HAP-1 (cell line): ENCODE measurements around the gene HBG1.

Experiments
- DNase-seq, 2 experiments: peaks; one replicate each; pipeline ENCODE4 v3.0.0-alpha.2; 2016 to 2020; ENCODE audit warnings: low spot score in 2 of 2
- H3K27me3 ChIP-seq: fragments of 250-450 bp; sonication (Bioruptor Pico); 2 replicates; pipeline ENCODE4 v1.5.1; 2020; ENCODE audit warnings: low read depth, mild to moderate bottlenecking, moderate library complexity
- H3K36me3 ChIP-seq: fragments of 250-450 bp; sonication (Bioruptor Pico); replicated peaks from 2 replicates; pipeline ENCODE4 v1.5.1; 2020; ENCODE audit warnings: mild to moderate bottlenecking
- H3K4me1 ChIP-seq: fragments of 250-450 bp; sonication (Bioruptor Pico); 2 replicates; pipeline ENCODE4 v1.5.1; 2020; ENCODE audit warnings: mild to moderate bottlenecking
- H3K4me3 ChIP-seq: fragments of 250-450 bp; sonication (Bioruptor Pico); 2 replicates; pipeline ENCODE4 v1.5.1; 2020; ENCODE audit warnings: mild to moderate bottlenecking, moderate library complexity
- H3K9me3 ChIP-seq: fragments of 250-450 bp; sonication (Bioruptor Pico); 2 replicates; pipeline ENCODE4 v1.5.1; 2020; ENCODE audit warnings: mild to moderate bottlenecking, moderate library complexity
- in situ Hi-C: fragments of 300-500 bp; cut with MboI; formaldehyde crosslinking; loops from 3 replicates; pipeline ENCODE4 v1.14.3; 2020; ENCODE audit warnings: low sequenced_read_pairs, inconsistent platforms, mixed read lengths

Gene HBG1

GRCh38 chr11:5246772-5247471 is 2.7 kb downstream of the HBG1 start:
- H3K27me3 ChIP-seq, result no peaks in the 10 kb centered on the region
- in situ Hi-C loops, result no loop called here
- no peaks in the 10 kb centered on the region for H3K9me3 ChIP-seq
- no peaks in the 10 kb centered on the region for H3K36me3 ChIP-seq
- DNase-seq, result no peak
- H3K4me3 ChIP-seq, result no peak overlapping the region
- H3K4me1 ChIP-seq, result no peaks in the 10 kb centered on the region

DNA sequence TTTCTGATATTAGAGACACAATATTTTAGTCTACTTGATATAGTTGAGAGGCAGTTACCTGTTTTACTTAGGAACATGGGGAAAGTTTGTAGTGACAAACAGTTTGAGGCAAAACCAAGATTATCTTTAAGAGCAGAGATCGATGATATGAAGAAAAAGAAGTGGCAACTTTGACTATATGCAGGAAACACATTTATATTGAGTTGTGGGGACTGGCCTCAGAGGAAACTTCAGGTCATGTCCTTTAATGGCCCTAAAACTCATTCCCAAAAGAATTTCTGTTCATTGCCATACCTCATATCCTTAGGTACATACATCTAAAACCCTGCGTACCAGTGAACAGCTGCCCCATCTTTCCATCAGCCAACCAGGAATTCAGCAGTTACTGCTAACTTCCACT is 4.5 kb downstream of the HBG1 start:
- DNase-seq, result no peak
- H3K4me1 ChIP-seq, result no peaks in the 10 kb centered on the region
- H3K9me3 ChIP-seq, result no peaks in the 10 kb centered on the region
- no peak overlapping the region for H3K4me3 ChIP-seq
- H3K27me3 ChIP-seq, result no peaks in the 10 kb centered on the region
- H3K36me3 ChIP-seq, result no peaks in the 10 kb centered on the region
- in situ Hi-C loops, result no loop called here

DNA sequence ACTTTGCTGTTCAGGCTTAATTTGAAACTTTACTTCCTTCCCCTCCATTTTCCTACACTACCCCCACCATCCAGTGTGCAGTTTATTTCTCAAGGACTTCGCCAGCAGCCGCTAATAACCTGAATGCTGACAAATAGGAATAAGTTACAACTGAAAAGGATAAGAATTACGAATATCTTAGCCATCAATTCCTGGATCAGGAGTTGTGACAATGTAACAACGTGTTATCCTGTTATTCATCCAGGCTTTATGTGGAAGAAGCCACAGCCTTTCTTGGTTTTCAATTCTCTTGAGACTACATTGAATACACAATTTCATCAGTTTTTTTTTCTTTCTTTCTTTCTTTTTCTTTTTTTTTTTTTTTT is 5.9 kb downstream of the HBG1 start:
- Histone ChIP-seq H3K27me3 (no peaks in the 10 kb centered on the region), H3K4me1 (no peaks in the 10 kb centered on the region), H3K9me3 (no peaks in the 10 kb centered on the region), H3K4me3 (no peak overlapping the region), H3K36me3 (no peaks in the 10 kb centered on the region)
- no peak for DNase-seq
- in situ Hi-C loops, result no loop called here

DNA sequence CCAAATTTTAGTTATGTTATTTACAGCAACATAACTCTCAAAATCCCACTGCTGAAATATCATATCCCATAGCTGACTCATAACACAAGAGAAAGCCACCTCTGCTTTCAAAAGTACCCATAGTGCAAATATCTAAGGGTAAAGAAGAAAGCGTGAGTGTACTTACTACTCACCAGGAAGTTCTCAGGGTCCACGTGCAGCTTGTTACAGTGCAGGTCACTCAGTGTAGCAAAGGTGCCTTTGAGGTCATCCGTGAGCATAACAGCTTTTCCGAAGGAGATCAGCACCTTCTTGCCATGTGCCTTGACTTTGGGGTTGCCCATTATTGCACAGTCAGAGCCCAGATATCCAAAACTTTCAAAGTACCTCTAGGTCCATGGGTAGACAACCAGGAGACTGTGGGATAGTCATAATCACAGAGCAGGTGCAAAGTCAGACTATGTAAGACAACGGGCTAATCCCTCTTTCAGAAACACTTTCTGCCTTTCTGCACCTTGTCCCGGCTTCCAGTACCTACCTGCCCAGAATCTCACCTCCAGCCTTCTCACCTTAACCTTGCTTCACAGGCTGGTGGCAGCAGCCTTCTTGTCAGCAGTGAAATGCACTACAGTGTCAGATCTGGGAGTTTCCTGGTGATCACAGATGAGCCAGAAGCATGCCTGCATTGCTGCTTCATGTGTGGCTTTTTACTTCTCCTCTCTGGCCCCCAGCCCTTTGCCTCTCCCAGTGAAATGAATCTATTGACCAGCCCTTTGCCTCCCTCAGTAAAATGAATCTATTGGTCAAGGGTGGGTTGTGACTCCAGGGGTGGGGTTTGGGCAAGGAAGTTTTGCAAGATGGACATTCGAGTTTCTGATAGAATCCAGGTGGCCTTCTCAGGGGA is 6.5 kb downstream of the HBG1 start:
- Histone ChIP-seq H3K27me3 (no peaks in the 10 kb centered on the region), H3K36me3 (no peaks in the 10 kb centered on the region), H3K9me3 (no peaks in the 10 kb centered on the region), H3K4me3 (no peak overlapping the region), H3K4me1 (no peaks in the 10 kb centered on the region)
- no peak for DNase-seq
- in situ Hi-C loops, result no loop called here

- DNase-seq, result no peak
- in situ Hi-C loops, result no loop called here
- Histone ChIP-seq H3K27me3 (no peaks in the 10 kb centered on the region), H3K36me3 (no peaks in the 10 kb centered on the region), H3K9me3 (no peaks in the 10 kb centered on the region), H3K4me3 (no peak overlapping the region), H3K4me1 (no peaks in the 10 kb centered on the region)
These were observed 7.4 kb downstream of the HBG1 start for GRCh38 chr11:5242208-5242607.

GRCh38 chr11:5241458-5241857 is 8.2 kb downstream of the HBG1 start:
- no peaks in the 10 kb centered on the region for H3K27me3 ChIP-seq

DNA sequence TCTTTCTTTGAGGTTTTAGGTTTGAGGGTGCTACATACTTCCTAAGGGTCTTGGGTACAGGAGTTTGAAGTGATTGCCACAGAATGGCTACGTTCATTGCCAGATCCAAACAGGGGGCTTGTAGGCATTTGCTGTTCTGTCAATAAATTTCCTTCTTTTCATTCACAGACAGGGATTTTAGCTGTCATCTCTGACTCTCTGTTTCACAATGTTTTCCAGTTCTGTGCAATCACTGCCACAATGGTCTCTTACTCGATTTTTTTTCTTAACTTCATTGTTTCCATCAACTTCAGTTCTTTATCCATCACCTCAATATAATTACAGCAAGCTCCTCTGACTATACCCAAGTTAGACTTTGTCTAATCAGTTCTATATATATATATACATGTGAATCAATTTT is 9.2 kb downstream of the HBG1 start:
- Histone ChIP-seq H3K4me3 (no peak overlapping the region), H3K36me3 (no peaks in the 10 kb centered on the region), H3K27me3 (no peaks in the 10 kb centered on the region), H3K4me1 (no peaks in the 10 kb centered on the region), H3K9me3 (no peaks in the 10 kb centered on the region)
- in situ Hi-C loops, result no loop called here
- no peak for DNase-seq

More at GRCh38 chr11:5241458-5241857, 8.2 kb downstream of the HBG1 start:
- H3K4me3 ChIP-seq, result no peak overlapping the region
- no peaks in the 10 kb centered on the region for H3K4me1 ChIP-seq
- H3K36me3 ChIP-seq, result no peaks in the 10 kb centered on the region
- in situ Hi-C loops, result no loop called here
- no peaks in the 10 kb centered on the region for H3K9me3 ChIP-seq
- no peak for DNase-seq

DNA sequence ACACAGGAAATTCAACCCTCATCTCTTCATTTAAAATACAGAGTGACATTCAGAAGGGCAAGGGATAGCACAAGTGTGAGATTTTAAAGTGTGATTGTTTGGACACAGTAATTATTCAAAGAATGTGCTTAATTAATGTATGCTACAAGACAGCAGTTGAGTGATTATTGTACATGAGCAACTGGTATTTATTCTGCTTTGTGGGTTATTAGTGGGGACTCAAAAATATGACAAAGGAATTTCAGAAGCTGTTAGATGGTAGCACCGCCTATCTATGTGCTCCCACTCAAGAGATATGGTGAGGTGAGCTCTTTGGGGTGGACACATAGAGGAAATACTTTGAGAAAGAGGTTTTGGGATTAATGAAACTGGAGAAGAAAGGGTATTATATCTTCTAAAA is 9.6 kb downstream of the HBG1 start:
- no peaks in the 10 kb centered on the region for H3K9me3 ChIP-seq
- DNase-seq, result no peak
- in situ Hi-C loops, result no loop called here
- H3K4me3 ChIP-seq, result no peak overlapping the region
- H3K4me1 ChIP-seq, result no peaks in the 10 kb centered on the region
- no peaks in the 10 kb centered on the region for H3K27me3 ChIP-seq
- no peaks in the 10 kb centered on the region for H3K36me3 ChIP-seq

DNA sequence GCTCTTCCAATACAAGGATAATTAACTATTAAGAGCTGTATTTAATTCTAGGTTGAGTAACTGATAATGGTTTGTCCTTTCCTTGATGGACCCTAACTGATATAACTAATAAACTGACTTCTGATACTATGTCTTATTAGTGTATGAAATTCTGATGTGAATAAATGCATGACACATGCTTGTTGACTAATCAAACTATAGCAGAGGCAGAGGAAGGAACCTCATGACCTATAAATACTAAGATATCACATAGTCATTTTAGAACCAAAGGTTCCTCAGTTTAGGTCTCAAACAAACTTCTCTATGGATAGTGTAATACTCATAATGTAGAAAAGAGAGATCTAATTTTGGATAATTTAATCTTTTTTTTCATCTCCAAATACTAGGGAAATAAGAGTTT is 10.6 kb downstream of the HBG1 start:
- no peaks in the 10 kb centered on the region for H3K4me1 ChIP-seq
- H3K9me3 ChIP-seq, result no peaks in the 10 kb centered on the region
- no peak overlapping the region for H3K4me3 ChIP-seq
- H3K27me3 ChIP-seq, result no peaks in the 10 kb centered on the region
- DNase-seq, result no peak
- H3K36me3 ChIP-seq, result no peaks in the 10 kb centered on the region
- in situ Hi-C loops, result no loop called here

DNA sequence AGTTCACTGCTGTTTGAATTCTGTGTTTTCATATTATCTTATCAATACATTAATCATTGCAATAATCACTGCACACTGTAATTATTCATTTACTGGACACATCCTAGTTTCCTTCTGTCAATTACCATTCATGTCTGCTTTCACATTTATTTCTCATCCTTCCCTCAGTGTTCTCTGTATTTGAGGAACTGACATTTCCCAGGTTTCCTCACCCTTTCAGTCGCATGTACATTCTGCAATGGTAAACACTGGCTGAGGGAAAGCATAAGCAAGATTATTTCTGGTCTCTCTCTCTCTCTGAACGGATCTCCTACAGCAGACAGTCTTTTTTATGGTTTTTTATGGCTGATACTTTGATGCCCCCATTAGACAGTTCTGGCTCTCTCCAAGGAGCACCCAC is 11.2 kb downstream of the HBG1 start:
- Histone ChIP-seq H3K27me3 (no peaks in the 10 kb centered on the region), H3K4me3 (no peak overlapping the region), H3K9me3 (no peaks in the 10 kb centered on the region), H3K36me3 (no peaks in the 10 kb centered on the region), H3K4me1 (no peaks in the 10 kb centered on the region)
- DNase-seq, result no peak
- in situ Hi-C loops, result no loop called here

DNA sequence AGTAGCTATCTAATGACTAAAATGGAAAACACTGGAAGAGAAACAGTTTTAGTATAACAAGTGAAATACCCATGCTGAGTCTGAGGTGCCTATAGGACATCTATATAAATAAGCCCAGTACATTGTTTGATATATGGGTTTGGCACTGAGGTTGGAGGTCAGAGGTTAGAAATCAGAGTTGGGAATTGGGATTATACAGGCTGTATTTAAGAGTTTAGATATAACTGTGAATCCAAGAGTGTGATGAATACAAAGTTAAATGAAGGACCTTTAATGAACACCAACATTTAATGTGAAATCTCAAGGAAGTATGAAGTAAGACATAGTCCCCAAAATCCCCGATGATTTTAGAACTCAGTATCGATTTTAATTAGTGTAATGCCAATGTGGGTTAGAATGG is 12.2 kb downstream of the HBG1 start:
- in situ Hi-C loops, result no loop called here
- Histone ChIP-seq H3K4me3 (no peak overlapping the region), H3K27me3 (no peaks in the 10 kb centered on the region), H3K36me3 (no peaks in the 10 kb centered on the region), H3K4me1 (no peaks in the 10 kb centered on the region), H3K9me3 (no peaks in the 10 kb centered on the region)
- no peak for DNase-seq

DNA sequence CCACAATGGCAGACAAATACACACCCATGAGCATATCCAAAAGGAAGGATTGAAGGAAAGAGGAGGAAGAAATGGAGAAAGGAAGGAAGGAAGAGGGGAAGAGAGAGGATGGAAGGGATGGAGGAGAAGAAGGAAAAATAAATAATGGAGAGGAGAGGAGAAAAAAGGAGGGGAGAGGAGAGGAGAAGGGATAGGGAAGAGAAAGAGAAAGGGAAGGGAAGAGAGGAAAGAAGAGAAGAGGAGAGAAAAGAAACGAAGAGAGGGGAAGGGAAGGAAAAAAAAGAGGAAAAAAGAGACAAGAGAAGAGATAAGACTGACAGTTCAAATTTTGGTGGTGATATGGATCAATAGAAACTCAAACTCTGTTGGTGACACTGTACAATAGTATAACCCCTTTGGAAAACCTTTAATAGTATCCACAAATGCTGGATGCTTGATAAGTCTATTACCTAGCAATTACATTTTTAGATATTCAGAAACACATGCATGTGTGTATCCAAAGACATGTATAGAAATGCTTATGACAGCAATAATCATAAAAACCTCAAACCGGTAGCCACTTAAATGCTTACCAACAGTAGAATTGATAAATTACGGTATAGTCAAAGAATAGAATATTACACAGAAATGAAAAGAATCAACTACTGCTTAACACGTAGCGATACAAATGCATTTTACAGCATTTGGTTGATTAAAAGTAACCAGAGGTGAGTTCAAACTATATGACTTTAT is 14.1 kb downstream of the HBG1 start:
- Histone ChIP-seq H3K4me3 (no peak overlapping the region), H3K9me3 (no peaks in the 10 kb centered on the region), H3K36me3 (no peaks in the 10 kb centered on the region), H3K4me1 (no peaks in the 10 kb centered on the region), H3K27me3 (no peaks in the 10 kb centered on the region)
- no peak for DNase-seq
- in situ Hi-C loops, result no loop called here

DNA sequence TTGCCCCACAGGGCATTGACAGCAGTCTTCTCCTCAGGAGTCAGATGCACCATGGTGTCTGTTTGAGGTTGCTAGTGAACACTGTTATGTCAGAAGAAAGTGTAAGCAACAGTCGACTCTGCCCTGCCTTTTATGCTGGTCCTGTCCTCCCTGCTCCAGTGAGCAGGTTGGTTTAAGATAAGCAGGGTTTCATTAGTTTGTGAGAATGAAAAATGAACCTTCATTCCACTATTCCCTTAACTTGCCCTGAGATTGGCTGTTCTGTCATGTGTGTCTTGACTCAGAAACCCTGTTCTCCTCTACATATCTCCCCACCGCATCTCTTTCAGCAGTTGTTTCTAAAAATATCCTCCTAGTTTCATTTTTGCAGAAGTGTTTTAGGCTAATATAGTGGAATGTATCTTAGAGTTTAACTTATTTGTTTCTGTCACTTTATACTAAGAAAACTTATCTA is 15.2 kb downstream of the HBG1 start, which contains the start of gene HBD:
Gene HBD, minus strand, starts transcription at position 103 of the 454 bp plus-strand sequence. Its CDS starts 50 bp downstream, at position 53.
- H3K36me3 ChIP-seq, result no peaks in the 10 kb centered on the region
- no peak within 1 kb of the TSS for H3K4me3 ChIP-seq
- in situ Hi-C loops, result no loop called here
- H3K9me3 ChIP-seq, result no peaks in the 10 kb centered on the region
- DNase-seq, result no peak
- no peaks in the 10 kb centered on the region for H3K4me1 ChIP-seq
- H3K27me3 ChIP-seq, result no peaks in the 10 kb centered on the region

DNA sequence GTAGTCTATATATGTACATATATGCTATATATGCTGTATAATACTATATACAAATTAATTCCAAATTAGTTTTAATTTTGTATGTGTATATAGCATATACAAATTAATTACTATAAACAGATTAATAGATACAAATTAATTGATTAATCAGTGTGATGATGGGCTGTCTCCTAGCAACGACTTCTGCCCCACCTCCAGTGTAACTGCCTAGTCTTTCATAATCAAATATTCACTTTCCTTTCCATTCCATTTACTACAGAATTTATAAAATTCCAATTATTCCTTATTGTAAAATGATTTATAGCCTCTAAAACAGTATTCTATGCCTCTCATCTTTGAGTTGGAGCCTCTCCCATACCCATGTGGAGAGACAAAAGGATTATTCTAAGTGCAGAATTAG is 16.4 kb downstream of the HBG1 start:
- Histone ChIP-seq H3K36me3 (no peaks in the 10 kb centered on the region), H3K4me3 (no peak overlapping the region), H3K27me3 (no peaks in the 10 kb centered on the region), H3K4me1 (no peaks in the 10 kb centered on the region), H3K9me3 (no peaks in the 10 kb centered on the region)
- no peak for DNase-seq
- in situ Hi-C loops, result no loop called here
